Measurements from ENCODE around the gene SMC1B. TPM values are rescaled to one million over a fixed set of nuclear protein-coding genes. Genes with fewer than 3 reads are reported as not detected.

The SMC1B gene
- total and polyA plus RNA-seq, 4 donors = 0.01 to 0.04 TPM; not detected in 2

- Histone ChIP-seq H3K4me3 (no peak overlapping the region), H3K4me1 (ENCODE audit: control insufficient read depth in 5 of 5, insufficient read depth in 5 of 5, low read length in 5 of 5) (no peaks in the 10 kb centered on the region), H3K9me3 (ENCODE audit: control insufficient read depth in 4 of 4, insufficient read depth in 3 of 4, low read length in 3 of 4) (peaks cover 0 to 9% (median 2%) of the 10 kb centered on the region in 4 donors), H3K36me3 (ENCODE audit: control insufficient read depth in 4 of 4, insufficient read depth in 4 of 4, low read length in 4 of 4) (no peaks in the 10 kb centered on the region), H3K9ac (ENCODE audit: insufficient read depth in 1 of 2, low read length in 2 of 2) (no peak overlapping the region), H3K27me3 (ENCODE audit: control insufficient read depth in 3 of 3, insufficient read depth in 3 of 3, low read length in 2 of 3) (no peaks in the 10 kb centered on the region), H3K27ac (ENCODE audit: low read depth in 1 of 2, low read length in 1 of 2) (no peak overlapping the region)
- ATAC-seq (ENCODE audit: insufficient read depth, low FRiP score) (no peak), DNase-seq (no peak)
- TF ChIP-seq, protein P1, sequence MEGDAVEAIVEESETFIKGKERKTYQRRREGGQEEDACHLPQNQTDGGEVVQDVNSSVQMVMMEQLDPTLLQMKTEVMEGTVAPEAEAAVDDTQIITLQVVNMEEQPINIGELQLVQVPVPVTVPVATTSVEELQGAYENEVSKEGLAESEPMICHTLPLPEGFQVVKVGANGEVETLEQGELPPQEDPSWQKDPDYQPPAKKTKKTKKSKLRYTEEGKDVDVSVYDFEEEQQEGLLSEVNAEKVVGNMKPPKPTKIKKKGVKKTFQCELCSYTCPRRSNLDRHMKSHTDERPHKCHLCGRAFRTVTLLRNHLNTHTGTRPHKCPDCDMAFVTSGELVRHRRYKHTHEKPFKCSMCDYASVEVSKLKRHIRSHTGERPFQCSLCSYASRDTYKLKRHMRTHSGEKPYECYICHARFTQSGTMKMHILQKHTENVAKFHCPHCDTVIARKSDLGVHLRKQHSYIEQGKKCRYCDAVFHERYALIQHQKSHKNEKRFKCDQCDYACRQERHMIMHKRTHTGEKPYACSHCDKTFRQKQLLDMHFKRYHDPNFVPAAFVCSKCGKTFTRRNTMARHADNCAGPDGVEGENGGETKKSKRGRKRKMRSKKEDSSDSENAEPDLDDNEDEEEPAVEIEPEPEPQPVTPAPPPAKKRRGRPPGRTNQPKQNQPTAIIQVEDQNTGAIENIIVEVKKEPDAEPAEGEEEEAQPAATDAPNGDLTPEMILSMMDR (IDR thresholded peaks at IDR 0.05; ENCODE audit: control extremely low read depth, extremely low read depth) = no peak
- whole genome bisulfite sequencing, 2 donors = 76 to 77% methylated on average over 2 of the region's 2 CpGs
Observed at GRCh38 chr22:45427114-45427513, 13.7 kb upstream of the SMC1B start.

DNA sequence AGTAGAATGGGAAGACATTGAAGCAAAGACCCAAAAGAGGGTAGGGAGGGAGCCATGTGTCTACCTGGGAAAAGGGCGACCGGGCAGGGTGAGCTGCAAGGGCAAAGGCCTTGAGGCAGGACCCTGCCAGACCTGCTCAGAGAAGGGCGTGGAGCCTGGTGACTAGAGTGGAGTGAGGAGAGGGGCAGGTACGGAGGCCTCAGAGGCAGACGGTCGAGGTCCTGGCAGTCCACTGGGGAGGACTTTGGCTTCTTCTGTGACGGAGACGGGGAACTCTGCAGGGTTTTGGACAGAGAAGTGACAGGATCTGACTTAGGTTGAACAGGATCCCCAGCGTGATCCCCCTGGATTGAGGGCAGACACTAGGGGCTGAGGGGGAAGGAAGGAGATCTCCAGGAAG is 13.0 kb upstream of the SMC1B start:
- no peak overlapping the region for H3K4me3 ChIP-seq
- TF ChIP-seq, protein P1 (IDR thresholded peaks at IDR 0.05; ENCODE audit: control extremely low read depth, extremely low read depth) = no peak
- 90 to 98% methylated on average over 9 of the region's 9 CpGs for WGBS, 2 donors
- H3K36me3 ChIP-seq (ENCODE audit: control insufficient read depth in 4 of 4, insufficient read depth in 4 of 4, low read length in 4 of 4) = no peaks in the 10 kb centered on the region
- H3K9ac ChIP-seq (ENCODE audit: insufficient read depth in 1 of 2, low read length in 2 of 2) = no peak overlapping the region
- no peak for ATAC-seq (ENCODE audit: insufficient read depth, low FRiP score)
- H3K27ac ChIP-seq (ENCODE audit: low read depth in 1 of 2, low read length in 1 of 2) = no peak overlapping the region
- peaks cover 0 to 9% (median 2%) of the 10 kb centered on the region in 4 donors for H3K9me3 ChIP-seq (ENCODE audit: control insufficient read depth in 4 of 4, insufficient read depth in 3 of 4, low read length in 3 of 4)
- no peak for DNase-seq
- H3K4me1 ChIP-seq (ENCODE audit: control insufficient read depth in 5 of 5, insufficient read depth in 5 of 5, low read length in 5 of 5) = no peaks in the 10 kb centered on the region
- H3K27me3 ChIP-seq (ENCODE audit: control insufficient read depth in 3 of 3, insufficient read depth in 3 of 3, low read length in 2 of 3) = no peaks in the 10 kb centered on the region

DNA sequence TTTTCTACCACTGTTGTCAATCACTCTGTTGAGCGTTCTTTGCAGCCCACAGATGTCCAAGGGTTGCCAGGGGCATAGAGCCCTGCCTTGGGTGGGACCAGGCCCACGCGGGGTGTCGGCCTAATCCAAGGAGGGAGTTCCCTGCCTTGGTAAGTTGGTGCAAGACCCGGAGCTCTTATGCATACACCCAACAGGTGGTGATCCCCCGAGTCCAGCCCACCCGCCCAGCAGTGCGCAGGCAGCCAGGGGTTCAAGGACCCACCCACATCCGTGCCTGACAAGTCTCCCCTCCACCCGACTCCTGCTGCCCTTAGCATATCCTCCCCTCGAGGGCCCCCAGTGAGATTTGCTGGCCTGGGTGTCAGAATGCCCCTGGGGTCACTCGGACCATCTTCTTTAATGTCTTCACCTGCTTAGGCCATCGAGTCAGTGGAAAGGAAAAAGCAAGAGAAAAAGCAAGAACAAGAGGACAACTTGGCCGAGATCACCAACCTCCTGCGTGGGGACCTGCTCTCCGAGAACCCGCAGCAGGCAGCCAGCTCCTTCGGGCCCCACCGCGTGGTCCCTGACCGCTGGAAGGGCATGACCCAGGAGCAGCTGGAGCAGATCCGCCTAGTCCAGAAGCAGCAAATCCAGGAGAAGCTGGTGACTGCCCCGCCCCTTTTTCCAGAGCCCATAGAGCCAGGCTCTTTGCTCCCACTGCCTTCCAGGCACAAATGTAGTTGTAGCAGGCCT is 12.3 kb upstream of the SMC1B start:
- no peak for DNase-seq
- TF ChIP-seq, protein P1 (IDR thresholded peaks at IDR 0.05; ENCODE audit: control extremely low read depth, extremely low read depth) = no peak
- WGBS, 2 donors = 93 to 96% methylated on average over 23 of the region's 23 CpGs

More for the DNA sequence above, 12.3 kb upstream of the SMC1B start:
- H3K27me3 ChIP-seq (ENCODE audit: control insufficient read depth in 3 of 3, insufficient read depth in 3 of 3, low read length in 2 of 3) = no peaks in the 10 kb centered on the region
- no peaks in the 10 kb centered on the region for H3K36me3 ChIP-seq (ENCODE audit: control insufficient read depth in 4 of 4, insufficient read depth in 4 of 4, low read length in 4 of 4)
- ATAC-seq (ENCODE audit: insufficient read depth, low FRiP score) = no peak
- no peaks in the 10 kb centered on the region for H3K4me1 ChIP-seq (ENCODE audit: control insufficient read depth in 5 of 5, insufficient read depth in 5 of 5, low read length in 5 of 5)
- H3K9ac ChIP-seq (ENCODE audit: insufficient read depth in 1 of 2, low read length in 2 of 2) = no peak overlapping the region
- no peak overlapping the region for H3K4me3 ChIP-seq
- no peak overlapping the region for H3K27ac ChIP-seq (ENCODE audit: low read depth in 1 of 2, low read length in 1 of 2)
- H3K9me3 ChIP-seq (ENCODE audit: control insufficient read depth in 4 of 4, insufficient read depth in 3 of 4, low read length in 3 of 4) = peaks cover 0 to 9% (median 2%) of the 10 kb centered on the region in 4 donors

Data from lung (tissue), 12 donors.